WTC11 (cell line): Measurements from ENCODE around the gene KIAA1958.

Experiments
- AFF4 ChIP-seq: sonication (generic); formaldehyde crosslinking; IDR thresholded peaks from 2 replicates; pipeline ENCODE4 v1.8.1; 2023; ENCODE audit warnings: mild to moderate bottlenecking, missing genetic modification reagents, borderline replicate concordance
- ATF2 ChIP-seq: sonication (generic); formaldehyde crosslinking; IDR thresholded peaks from 2 replicates; pipeline ENCODE4 v1.8.1; 2022; ENCODE audit warnings: low read depth, missing genetic modification reagents, borderline replicate concordance
- EMX1 ChIP-seq: fragments of 250-450 bp; sonication (Bioruptor Pico); IDR thresholded peaks from 2 replicates; pipeline ENCODE4 v1.8.0; 2021; ENCODE audit warnings: mild to moderate bottlenecking
- FOXP1 ChIP-seq: sonication (generic); formaldehyde crosslinking; IDR thresholded peaks from 2 replicates; pipeline ENCODE4 v1.8.0; 2022; ENCODE audit warnings: missing genetic modification reagents, mild to moderate bottlenecking, moderate library complexity, borderline replicate concordance
- GABPB1 ChIP-seq: sonication (generic); formaldehyde crosslinking; IDR thresholded peaks from 2 replicates; pipeline ENCODE4 v1.8.1; 2023; ENCODE audit warnings: mild to moderate bottlenecking, missing genetic modification reagents
- ZBTB21 ChIP-seq: sonication (generic); formaldehyde crosslinking; IDR thresholded peaks from 2 replicates; pipeline ENCODE4 v1.8.1; 2023; ENCODE audit warnings: mild to moderate bottlenecking, missing genetic modification reagents, borderline replicate concordance
- TF ChIP-seq, protein P1 (sequence below): sonication (generic); formaldehyde crosslinking; IDR thresholded peaks from 2 replicates; pipeline ENCODE4 v1.8.1; 2022; ENCODE audit warnings: low read depth, mild to moderate bottlenecking, moderate library complexity, missing genetic modification reagents, borderline replicate concordance
- TF ChIP-seq, protein P2 (sequence below): fragments of 200-600 bp; IDR thresholded peaks from 2 replicates; pipeline ENCODE4 v1.8.0; 2022; ENCODE audit warnings: antibody characterized with exemption
- TF ChIP-seq, protein P3 (sequence below): sonication (generic); formaldehyde crosslinking; IDR thresholded peaks from 2 replicates; pipeline ENCODE4 v1.8.1; 2023; ENCODE audit warnings: mild to moderate bottlenecking, missing genetic modification reagents

DNA sequence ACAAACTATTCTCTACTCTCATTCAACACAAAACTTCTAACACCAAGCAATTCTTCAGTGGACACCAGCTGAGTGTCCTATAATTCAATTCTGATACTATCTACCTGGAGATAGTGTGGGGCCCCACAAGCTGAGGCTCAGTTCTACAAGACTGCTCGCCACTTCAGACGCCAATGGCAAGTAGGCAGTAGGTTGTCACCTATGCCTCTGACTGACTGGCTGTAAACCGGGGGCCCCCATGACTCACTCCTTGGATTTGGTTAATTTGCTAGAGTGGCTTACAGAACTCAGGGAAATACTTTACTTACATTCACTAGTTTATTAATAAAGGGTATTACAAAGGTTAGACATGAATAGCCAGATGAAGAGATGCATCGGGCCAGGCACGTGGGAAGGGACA is 209.8 kb downstream of the KIAA1958 start:
- TF ChIP-seq, protein P1, sequence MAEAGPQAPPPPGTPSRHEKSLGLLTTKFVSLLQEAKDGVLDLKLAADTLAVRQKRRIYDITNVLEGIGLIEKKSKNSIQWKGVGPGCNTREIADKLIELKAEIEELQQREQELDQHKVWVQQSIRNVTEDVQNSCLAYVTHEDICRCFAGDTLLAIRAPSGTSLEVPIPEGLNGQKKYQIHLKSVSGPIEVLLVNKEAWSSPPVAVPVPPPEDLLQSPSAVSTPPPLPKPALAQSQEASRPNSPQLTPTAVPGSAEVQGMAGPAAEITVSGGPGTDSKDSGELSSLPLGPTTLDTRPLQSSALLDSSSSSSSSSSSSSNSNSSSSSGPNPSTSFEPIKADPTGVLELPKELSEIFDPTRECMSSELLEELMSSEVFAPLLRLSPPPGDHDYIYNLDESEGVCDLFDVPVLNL (CRISPR knock-in tag): no peak
- no peak for TF ChIP-seq GABPB1 (CRISPR knock-in tag)
- TF ChIP-seq, protein P2, sequence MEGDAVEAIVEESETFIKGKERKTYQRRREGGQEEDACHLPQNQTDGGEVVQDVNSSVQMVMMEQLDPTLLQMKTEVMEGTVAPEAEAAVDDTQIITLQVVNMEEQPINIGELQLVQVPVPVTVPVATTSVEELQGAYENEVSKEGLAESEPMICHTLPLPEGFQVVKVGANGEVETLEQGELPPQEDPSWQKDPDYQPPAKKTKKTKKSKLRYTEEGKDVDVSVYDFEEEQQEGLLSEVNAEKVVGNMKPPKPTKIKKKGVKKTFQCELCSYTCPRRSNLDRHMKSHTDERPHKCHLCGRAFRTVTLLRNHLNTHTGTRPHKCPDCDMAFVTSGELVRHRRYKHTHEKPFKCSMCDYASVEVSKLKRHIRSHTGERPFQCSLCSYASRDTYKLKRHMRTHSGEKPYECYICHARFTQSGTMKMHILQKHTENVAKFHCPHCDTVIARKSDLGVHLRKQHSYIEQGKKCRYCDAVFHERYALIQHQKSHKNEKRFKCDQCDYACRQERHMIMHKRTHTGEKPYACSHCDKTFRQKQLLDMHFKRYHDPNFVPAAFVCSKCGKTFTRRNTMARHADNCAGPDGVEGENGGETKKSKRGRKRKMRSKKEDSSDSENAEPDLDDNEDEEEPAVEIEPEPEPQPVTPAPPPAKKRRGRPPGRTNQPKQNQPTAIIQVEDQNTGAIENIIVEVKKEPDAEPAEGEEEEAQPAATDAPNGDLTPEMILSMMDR: no peak
- TF ChIP-seq EMX1: no peak
- TF ChIP-seq ZBTB21 (CRISPR knock-in tag): no peak
- TF ChIP-seq, protein P3, sequence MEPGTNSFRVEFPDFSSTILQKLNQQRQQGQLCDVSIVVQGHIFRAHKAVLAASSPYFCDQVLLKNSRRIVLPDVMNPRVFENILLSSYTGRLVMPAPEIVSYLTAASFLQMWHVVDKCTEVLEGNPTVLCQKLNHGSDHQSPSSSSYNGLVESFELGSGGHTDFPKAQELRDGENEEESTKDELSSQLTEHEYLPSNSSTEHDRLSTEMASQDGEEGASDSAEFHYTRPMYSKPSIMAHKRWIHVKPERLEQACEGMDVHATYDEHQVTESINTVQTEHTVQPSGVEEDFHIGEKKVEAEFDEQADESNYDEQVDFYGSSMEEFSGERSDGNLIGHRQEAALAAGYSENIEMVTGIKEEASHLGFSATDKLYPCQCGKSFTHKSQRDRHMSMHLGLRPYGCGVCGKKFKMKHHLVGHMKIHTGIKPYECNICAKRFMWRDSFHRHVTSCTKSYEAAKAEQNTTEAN: no peak
- TF ChIP-seq FOXP1 (CRISPR knock-in tag): no peak
- TF ChIP-seq AFF4: no peak
- TF ChIP-seq ATF2 (CRISPR knock-in tag): no peak
